ENCODE results near the gene HTRA1.

The HTRA1 gene

GRCh38 chr10:122546242-122546641 lies 84.9 kb downstream of the HTRA1 start:
- H3K27ac ChIP-seq: no peak overlapping the region
- DNase-seq: no peak
- no peaks in the 10 kb centered on the region for H3K27me3 ChIP-seq (replicated peaks)
- no peak overlapping the region for H3K4me3 ChIP-seq (ENCODE audit: low read depth, low read length)
- H3K36me3 ChIP-seq (replicated peaks): no peaks in the 10 kb centered on the region
- no peak for TF ChIP-seq CTCF (IDR thresholded peaks at IDR 0.05; ENCODE audit: low read depth, low read length, missing control alignments)
- in situ Hi-C loops (cut with HindIII; ENCODE audit: low pct_ligation_motif_present, low sequenced_read_pairs): no loop called here

GRCh38 chr10:122548407-122549085 lies 87.2 kb downstream of the HTRA1 start:
- TF ChIP-seq CTCF (IDR thresholded peaks at IDR 0.05; ENCODE audit: low read depth, low read length, missing control alignments): no peak
- Histone ChIP-seq H3K4me3 (ENCODE audit: low read depth, low read length) (no peak overlapping the region), H3K27me3 (replicated peaks) (no peaks in the 10 kb centered on the region), H3K27ac (no peak overlapping the region), H3K36me3 (replicated peaks) (no peaks in the 10 kb centered on the region)
- no peak for DNase-seq
- in situ Hi-C loops (cut with HindIII; ENCODE audit: low pct_ligation_motif_present, low sequenced_read_pairs): no loop called here

- Histone ChIP-seq H3K36me3 (replicated peaks) (no peaks in the 10 kb centered on the region), H3K27ac (no peak overlapping the region), H3K27me3 (replicated peaks) (no peaks in the 10 kb centered on the region), H3K4me3 (ENCODE audit: low read depth, low read length) (no peak overlapping the region)
- in situ Hi-C loops (cut with HindIII; ENCODE audit: low pct_ligation_motif_present, low sequenced_read_pairs): no loop called here
- no peak for DNase-seq
- TF ChIP-seq CTCF (IDR thresholded peaks at IDR 0.05; ENCODE audit: low read depth, low read length, missing control alignments): no peak
Measured at GRCh38 chr10:122549636-122550035, 88.3 kb downstream of the HTRA1 start.

DNA sequence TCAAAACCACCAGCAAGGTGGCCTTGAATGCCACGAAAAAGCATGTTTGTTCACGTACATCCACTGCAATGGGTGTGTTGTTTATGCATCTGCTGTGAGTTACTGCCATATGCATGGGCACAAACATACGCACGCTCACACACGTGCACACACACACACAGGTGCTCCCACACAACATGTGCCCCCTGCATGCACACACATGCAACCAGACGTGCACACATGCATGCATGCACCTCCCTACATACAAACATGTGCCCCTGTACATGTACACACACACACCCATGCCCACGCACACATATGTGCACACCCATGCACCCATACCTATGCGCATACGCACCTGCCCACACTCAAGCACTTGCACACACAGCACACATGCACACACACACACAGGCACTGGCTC lies 89.1 kb downstream of the HTRA1 start:
- DNase-seq: no peak
- H3K36me3 ChIP-seq (replicated peaks): no peaks in the 10 kb centered on the region
- in situ Hi-C loops (cut with HindIII; ENCODE audit: low pct_ligation_motif_present, low sequenced_read_pairs): no loop called here
- no peak overlapping the region for H3K27ac ChIP-seq
- no peak for TF ChIP-seq CTCF (IDR thresholded peaks at IDR 0.05; ENCODE audit: low read depth, low read length, missing control alignments)
- no peaks in the 10 kb centered on the region for H3K27me3 ChIP-seq (replicated peaks)
- H3K4me3 ChIP-seq (ENCODE audit: low read depth, low read length): no peak overlapping the region

- Histone ChIP-seq H3K36me3 (replicated peaks) (no peaks in the 10 kb centered on the region), H3K27ac (no peak overlapping the region), H3K27me3 (replicated peaks) (no peaks in the 10 kb centered on the region), H3K4me3 (ENCODE audit: low read depth, low read length) (no peak overlapping the region)
- in situ Hi-C loops (cut with HindIII; ENCODE audit: low pct_ligation_motif_present, low sequenced_read_pairs): no loop called here
- DNase-seq: no peak
- TF ChIP-seq CTCF (IDR thresholded peaks at IDR 0.05; ENCODE audit: low read depth, low read length, missing control alignments): no peak
Measured at GRCh38 chr10:122550983-122551382, 89.6 kb downstream of the HTRA1 start.

- no peak overlapping the region for H3K27ac ChIP-seq
- TF ChIP-seq CTCF (IDR thresholded peaks at IDR 0.05; ENCODE audit: low read depth, low read length, missing control alignments): no peak
- H3K36me3 ChIP-seq (replicated peaks): no peaks in the 10 kb centered on the region
- H3K27me3 ChIP-seq (replicated peaks): no peaks in the 10 kb centered on the region
- in situ Hi-C loops (cut with HindIII; ENCODE audit: low pct_ligation_motif_present, low sequenced_read_pairs): no loop called here
- DNase-seq: no peak
- H3K4me3 ChIP-seq (ENCODE audit: low read depth, low read length): no peak overlapping the region
Measured at GRCh38 chr10:122551450-122551849, 90.1 kb downstream of the HTRA1 start.

Measured in brain microvascular endothelial cell (primary cell).